ENCODE measurements around the gene PLCE1. TPM values are rescaled to one million over a fixed set of nuclear protein-coding genes. Genes with fewer than 3 reads are reported as not detected.

The PLCE1 gene
- total and polyA plus RNA-seq, 2 donors (not counting 3 experiments of a cell fraction or from before 2014, with no cell fraction given): 0.01 to 0.04 TPM

GRCh38 chr10:93996551-93996950 lies 2.8 kb downstream of the PLCE1 start:
- Histone ChIP-seq H3K4me2 (ENCODE audit: insufficient read depth, low read length) (no peak overlapping the region), H3K4me1 (ENCODE audit: control insufficient read depth, extremely low read depth, insufficient read depth, low read length) (peaks cover 3% of the 10 kb centered on the region), H4K20me1 (replicated peaks; ENCODE audit: control insufficient read depth, extremely low read depth, insufficient read depth, low read length) (no peaks in the 10 kb centered on the region), H3K9ac (replicated peaks; ENCODE audit: extremely low read depth, insufficient read depth, low read length) (no peak overlapping the region), H3K27me3 (ENCODE audit: control insufficient read depth in 2 of 2, insufficient read depth in 2 of 2, low read length in 2 of 2) (peaks cover 21 to 37% of the 10 kb centered on the region in 2 experiments), H3K79me2 (ENCODE audit: control insufficient read depth, insufficient read depth, low read length) (no peaks in the 10 kb centered on the region), H3K4me3 (replicated peaks in 1 of 3; ENCODE audit: insufficient read depth in 1 of 3, low read depth in 1 of 3, low read length in 3 of 3) (no peak overlapping the region), H3K9me3 (replicated peaks; ENCODE audit: control insufficient read depth, insufficient read depth, low read length) (no peaks in the 10 kb centered on the region), H2AFZ (ENCODE audit: low read depth, low read length) (no peak overlapping the region), H3K36me3 (ENCODE audit: control insufficient read depth in 2 of 2, extremely low read depth in 1 of 2, insufficient read depth in 2 of 2, low read length in 2 of 2) (no peaks in the 10 kb centered on the region), H3K27ac (ENCODE audit: insufficient read depth, low read depth, low read length) (no peak overlapping the region), H3K9me1 (replicated peaks; ENCODE audit: control insufficient read depth, extremely low read depth, insufficient read depth, low read length) (no peaks in the 10 kb centered on the region)
- DNase-seq (ENCODE audit: low read depth, low spot score) (no peak), FAIRE-seq (no peak)
- ChIA-PET CTCF (no interaction called here), POLR2A (no interaction called here)
- intact Hi-C loops (cut with micrococcal nuclease) (no loop called here), dilution Hi-C loops (cut with MboI; ENCODE audit: extremely low pct_ligation_motif_present, low sequenced_read_pairs) (no loop called here)
- BruUV-seq (replicated peaks): no TSS peak
- TF ChIP-seq MAX (IDR thresholded peaks at IDR 0.05; ENCODE audit: insufficient read depth, insufficient read length) (no peak), POLR2A (IDR thresholded peaks at IDR 0.05; ENCODE audit: low read depth, low read length) (no peak), CTCF (IDR thresholded peaks at IDR 0.05; ENCODE audit: extremely low read depth in 1 of 2, insufficient read depth in 1 of 2, low read depth in 1 of 2, low read length in 2 of 2) (no peak), JUN (IDR thresholded peaks at IDR 0.05; ENCODE audit: borderline replicate concordance, insufficient read depth, insufficient read length, low read depth) (no peak), EZH2 (IDR thresholded peaks at IDR 0.05; ENCODE audit: borderline replicate concordance, low read depth, low read length, severe bottlenecking) (no peak)

GRCh38 chr10:93997546-93997945 lies 3.8 kb downstream of the PLCE1 start:
- no peak for FAIRE-seq
- H3K4me1 ChIP-seq (ENCODE audit: control insufficient read depth, extremely low read depth, insufficient read depth, low read length): no peaks in the 10 kb centered on the region
- intact Hi-C loops (cut with micrococcal nuclease): no loop called here
- dilution Hi-C loops (cut with MboI; ENCODE audit: extremely low pct_ligation_motif_present, low sequenced_read_pairs): no loop called here
- POLR2A ChIA-PET: no interaction called here
- H3K79me2 ChIP-seq (ENCODE audit: control insufficient read depth, insufficient read depth, low read length): no peaks in the 10 kb centered on the region
- H3K9ac ChIP-seq (replicated peaks; ENCODE audit: extremely low read depth, insufficient read depth, low read length): no peak overlapping the region
- DNase-seq (ENCODE audit: low read depth, low spot score): no peak
- H3K4me2 ChIP-seq (ENCODE audit: insufficient read depth, low read length): no peak overlapping the region
- no peak overlapping the region for H3K4me3 ChIP-seq (replicated peaks in 1 of 3; ENCODE audit: insufficient read depth in 1 of 3, low read depth in 1 of 3, low read length in 3 of 3)
- no peaks in the 10 kb centered on the region for H3K36me3 ChIP-seq (ENCODE audit: control insufficient read depth in 2 of 2, extremely low read depth in 1 of 2, insufficient read depth in 2 of 2, low read length in 2 of 2)
- H3K27me3 ChIP-seq (ENCODE audit: control insufficient read depth in 2 of 2, insufficient read depth in 2 of 2, low read length in 2 of 2): peaks cover 21 to 35% of the 10 kb centered on the region in 2 experiments
- no peak overlapping the region for H2AFZ ChIP-seq (ENCODE audit: low read depth, low read length)
- H3K9me3 ChIP-seq (replicated peaks; ENCODE audit: control insufficient read depth, insufficient read depth, low read length): no peaks in the 10 kb centered on the region
- CTCF ChIA-PET: no interaction called here
- no peaks in the 10 kb centered on the region for H4K20me1 ChIP-seq (replicated peaks; ENCODE audit: control insufficient read depth, extremely low read depth, insufficient read depth, low read length)
- no peak overlapping the region for H3K27ac ChIP-seq (ENCODE audit: insufficient read depth, low read depth, low read length)
- no TSS peak for BruUV-seq (replicated peaks)
- H3K9me1 ChIP-seq (replicated peaks; ENCODE audit: control insufficient read depth, extremely low read depth, insufficient read depth, low read length): no peaks in the 10 kb centered on the region
- TF ChIP-seq FOS (IDR thresholded peaks at IDR 0.05; ENCODE audit: borderline replicate concordance, insufficient read depth, low read length) (no peak), POLR2A (IDR thresholded peaks at IDR 0.05; ENCODE audit: low read depth, low read length) (no peak), GATA2 (IDR thresholded peaks at IDR 0.05; ENCODE audit: insufficient read depth, insufficient read length, low read depth, low read length) (no peak), JUN (IDR thresholded peaks at IDR 0.05; ENCODE audit: borderline replicate concordance, insufficient read depth, insufficient read length, low read depth) (no peak), EZH2 (IDR thresholded peaks at IDR 0.05; ENCODE audit: borderline replicate concordance, low read depth, low read length, severe bottlenecking) (no peak), CTCF (IDR thresholded peaks at IDR 0.05; ENCODE audit: extremely low read depth in 1 of 2, insufficient read depth in 1 of 2, low read depth in 1 of 2, low read length in 2 of 2) (no peak), MAX (IDR thresholded peaks at IDR 0.05; ENCODE audit: insufficient read depth, insufficient read length) (no peak)

Measured in endothelial cell of umbilical vein (primary cell).